ENCODE measurements around the gene SMPD3. TPM values are rescaled to one million over a fixed set of nuclear protein-coding genes. Genes with fewer than 3 reads are reported as not detected.

Gene SMPD3
- total RNA-seq, 1 experiment from 2014 or later: 1.4 TPM

GRCh38 chr16:68473358-68474070 is 25.2 kb upstream of the SMPD3 start:
- H3K27ac Mint-ChIP-seq: no peak overlapping the region
- ATAC-seq: no peak
- TF ChIP-seq ZNF671 (CRISPR knock-in tag; IDR thresholded peaks at IDR 0.05) (no peak), JUN (CRISPR knock-in tag; IDR thresholded peaks at IDR 0.05) (no peak), ZNF121 (CRISPR knock-in tag; IDR thresholded peaks at IDR 0.05) (no peak), CTCF (IDR thresholded peaks at IDR 0.05) (no peak), TEAD1 (CRISPR knock-in tag; IDR thresholded peaks at IDR 0.05) (no peak), ESRRA (CRISPR knock-in tag; IDR thresholded peaks at IDR 0.05; ENCODE audit: borderline replicate concordance) (no peak), SP1 (CRISPR knock-in tag; conservative IDR thresholded peaks at IDR 0.05) (no peak), ZNF532 (CRISPR knock-in tag; IDR thresholded peaks at IDR 0.05; ENCODE audit: borderline replicate concordance) (no peak)

GRCh38 chr16:68472581-68472980 is 24.3 kb upstream of the SMPD3 start:
- H3K4me1 Mint-ChIP-seq: peaks cover 9% of the 10 kb centered on the region
- no peak overlapping the region for H3K4me3 Mint-ChIP-seq
- peaks cover 3% of the 10 kb centered on the region; the same call in 1 of the 2 replicates for H3K36me3 Mint-ChIP-seq
- DNase-seq (ENCODE audit: low spot score): no peak
- H3K9me3 Mint-ChIP-seq: peaks cover 12% of the 10 kb centered on the region
- H3K27me3 Mint-ChIP-seq (ENCODE audit: low read depth): no peaks in the 10 kb centered on the region; the same call in 1 of the 2 replicates
- no peak overlapping the region for H3K27ac Mint-ChIP-seq
- CTCF ChIA-PET: no interaction called here
- POLR2A ChIA-PET: no interaction called here
- no peak for ATAC-seq
- TF ChIP-seq CREM (CRISPR knock-in tag; IDR thresholded peaks at IDR 0.05) (no peak), ZNF671 (CRISPR knock-in tag; IDR thresholded peaks at IDR 0.05) (no peak), ZBTB21 (CRISPR knock-in tag; IDR thresholded peaks at IDR 0.05; ENCODE audit: borderline replicate concordance) (no peak), HMGXB4 (CRISPR knock-in tag; IDR thresholded peaks at IDR 0.05) (no peak), OVOL2 (CRISPR knock-in tag; IDR thresholded peaks at IDR 0.05; ENCODE audit: borderline replicate concordance) (no peak), ATF1 (CRISPR knock-in tag; IDR thresholded peaks at IDR 0.05) (no peak), ZNF232 (CRISPR knock-in tag; IDR thresholded peaks at IDR 0.05) (no peak), TP53 (CRISPR knock-in tag; IDR thresholded peaks at IDR 0.05) (no peak), E2F1 (CRISPR knock-in tag; IDR thresholded peaks at IDR 0.05) (no peak), CTCF (IDR thresholded peaks at IDR 0.05) (no peak), SP1 (CRISPR knock-in tag; conservative IDR thresholded peaks at IDR 0.05) (no peak), ELF4 (CRISPR knock-in tag; IDR thresholded peaks at IDR 0.05; ENCODE audit: low read depth) (no peak), NR3C1 (CRISPR knock-in tag; conservative IDR thresholded peaks at IDR 0.05; ENCODE audit: low read depth) (no peak), NR2C2 (CRISPR knock-in tag; IDR thresholded peaks at IDR 0.05) (no peak), AR (CRISPR knock-in tag; IDR thresholded peaks at IDR 0.05) (no peak), ZNF416 (CRISPR knock-in tag; IDR thresholded peaks at IDR 0.05) (no peak)

More at GRCh38 chr16:68473358-68474070, 25.2 kb upstream of the SMPD3 start:
- Mint-ChIP-seq H3K36me3 (peaks cover 9% of the 10 kb centered on the region), H3K9me3 (peaks cover 18% of the 10 kb centered on the region), H3K27me3 (ENCODE audit: low read depth) (peaks cover 4% of the 10 kb centered on the region; the same call in 1 of the 2 replicates), H3K4me3 (no peak overlapping the region), H3K4me1 (peaks cover 10% of the 10 kb centered on the region)
- DNase-seq (ENCODE audit: low spot score): no peak
- ChIA-PET POLR2A (no interaction called here), CTCF (interaction anchor here (0.8 to 1.0 kb wide), 2 partner anchors 47 to 117 kb away, joined by 3 read pairs; no protein-coding TSS in a partner anchor)

All from WTC11 (cell line).